ENCODE measurements around the gene SLC36A1. TPM values are rescaled to one million over a fixed set of nuclear protein-coding genes. Genes with fewer than 3 reads are reported as not detected.

Gene SLC36A1
- total RNA-seq, 3 donors from 2014 or later (not counting 1 experiment from before 2014, with no cell fraction given): 10.9 to 16.1 (median 13.0) TPM

- peaks cover 13% of the 10 kb centered on the region for H3K4me1 ChIP-seq (ENCODE audit: control insufficient read depth, insufficient read depth, low read length)
- DNase-seq (no peak), ATAC-seq (no peak)
- H3K9me3 ChIP-seq (ENCODE audit: control insufficient read depth, insufficient read depth, low read length): no peaks in the 10 kb centered on the region
- Mint-ChIP-seq H3K27ac (no peak overlapping the region), H3K36me3 (no peaks in the 10 kb centered on the region), H3K4me1 (peaks cover 23 to 37% of the 10 kb centered on the region in 2 donors), H3K4me3 (no peak overlapping the region), H3K27me3 (ENCODE audit: low read depth in 2 of 2) (peaks cover 5 to 6% of the 10 kb centered on the region in 2 donors), H3K9me3 (no peaks in the 10 kb centered on the region)
- H3K27ac ChIP-seq (ENCODE audit: low read length): no peak overlapping the region
- WGBS (ENCODE audit: insufficient coverage): 98% methylated on average over 3 of the region's 3 CpGs
- H3K36me3 ChIP-seq (ENCODE audit: control insufficient read depth, insufficient read depth, low read length): no peaks in the 10 kb centered on the region
- intact Hi-C loops (cut with micrococcal nuclease): no loop called here
- H3K4me3 ChIP-seq (ENCODE audit: low read length): no peak overlapping the region
- no peaks in the 10 kb centered on the region for H3K27me3 ChIP-seq (ENCODE audit: control insufficient read depth, insufficient read depth, low read length)
- TF ChIP-seq CTCF (IDR thresholded peaks at IDR 0.05): no peak
These were observed 3.2 kb downstream of the SLC36A1 start for GRCh38 chr5:151450605-151451004.

- Histone ChIP-seq H3K4me3 (ENCODE audit: low read length) (no peak overlapping the region), H3K9me3 (ENCODE audit: control insufficient read depth, insufficient read depth, low read length) (no peaks in the 10 kb centered on the region), H3K27me3 (ENCODE audit: control insufficient read depth, insufficient read depth, low read length) (no peaks in the 10 kb centered on the region), H3K36me3 (ENCODE audit: control insufficient read depth, insufficient read depth, low read length) (no peaks in the 10 kb centered on the region), H3K4me1 (ENCODE audit: control insufficient read depth, insufficient read depth, low read length) (peaks cover 13% of the 10 kb centered on the region), H3K27ac (ENCODE audit: low read length) (no peak overlapping the region)
- no peaks in the 10 kb centered on the region for H3K27me3 Mint-ChIP-seq (ENCODE audit: low read depth in 2 of 2)
- no peaks in the 10 kb centered on the region for H3K9me3 Mint-ChIP-seq
- H3K4me1 Mint-ChIP-seq: peaks cover 23 to 37% of the 10 kb centered on the region in 2 donors
- TF ChIP-seq CTCF (IDR thresholded peaks at IDR 0.05): no peak
- ATAC-seq (no peak), DNase-seq (no peak)
- intact Hi-C loops (cut with micrococcal nuclease): no loop called here
- H3K36me3 Mint-ChIP-seq: no peaks in the 10 kb centered on the region
- H3K27ac Mint-ChIP-seq: peak overlapping the region in 1 of 2 donors; percentile 58
- no peak overlapping the region for H3K4me3 Mint-ChIP-seq
- WGBS (ENCODE audit: insufficient coverage): 93% methylated on average over 8 of the region's 8 CpGs
These were observed 4.5 kb downstream of the SLC36A1 start for GRCh38 chr5:151451626-151452520.

- Histone ChIP-seq H3K27me3 (ENCODE audit: control insufficient read depth, insufficient read depth, low read length) (no peaks in the 10 kb centered on the region), H3K36me3 (ENCODE audit: control insufficient read depth, insufficient read depth, low read length) (peaks cover 4% of the 10 kb centered on the region), H3K9me3 (ENCODE audit: control insufficient read depth, insufficient read depth, low read length) (no peaks in the 10 kb centered on the region), H3K4me1 (ENCODE audit: control insufficient read depth, insufficient read depth, low read length) (no peaks in the 10 kb centered on the region), H3K4me3 (ENCODE audit: low read length) (no peak overlapping the region), H3K27ac (ENCODE audit: low read length) (no peak overlapping the region)
- no peak overlapping the region for H3K4me3 Mint-ChIP-seq
- H3K27me3 Mint-ChIP-seq (ENCODE audit: low read depth in 2 of 2): no peaks in the 10 kb centered on the region
- H3K27ac Mint-ChIP-seq: no peak overlapping the region
- WGBS (ENCODE audit: insufficient coverage): 87% methylated on average over 2 of the region's 2 CpGs
- no peak for ATAC-seq
- DNase-seq: no peak
- no peak for TF ChIP-seq CTCF (IDR thresholded peaks at IDR 0.05)
- no peaks in the 10 kb centered on the region for H3K36me3 Mint-ChIP-seq
- no peaks in the 10 kb centered on the region for H3K9me3 Mint-ChIP-seq
- peaks cover 12 to 16% of the 10 kb centered on the region in 2 donors for H3K4me1 Mint-ChIP-seq
- intact Hi-C loops (cut with micrococcal nuclease): no loop called here
These were observed 6.8 kb downstream of the SLC36A1 start for GRCh38 chr5:151454166-151454565.

All from natural killer cell (primary cell).